Measurements from ENCODE around the gene TBL1XR1.
A peak's percentile ranks its signal among the peaks of the same experiment; 100 is the strongest.

Gene TBL1XR1

GRCh38 chr3:177137774-177138705 lies 59.2 kb downstream of the TBL1XR1 start:
- no peak for DNase-seq

- DNase-seq, result no peak
Observed at GRCh38 chr3:177136741-177137140, 60.5 kb downstream of the TBL1XR1 start.

- DNase-seq, result no peak
Observed at GRCh38 chr3:177135841-177136492, 61.3 kb downstream of the TBL1XR1 start.

DNA sequence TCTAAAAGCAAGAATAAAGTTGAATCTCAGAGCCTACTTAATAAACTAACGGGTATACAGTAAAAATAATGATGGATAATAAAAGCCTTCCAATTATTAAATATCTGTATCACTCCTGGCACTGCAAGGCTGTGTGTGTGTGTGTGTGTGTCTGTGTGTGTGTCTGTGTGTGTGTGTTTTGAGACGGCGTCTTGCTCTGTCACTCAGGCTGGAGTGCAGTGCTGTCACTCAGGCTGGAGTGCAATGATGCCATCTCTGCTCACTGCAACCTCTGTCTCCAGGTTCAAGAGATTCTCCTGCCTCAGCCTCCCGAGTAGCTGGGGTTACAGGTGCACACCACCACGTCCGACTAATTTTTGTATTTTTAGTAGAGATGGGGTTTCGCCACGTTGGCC lies 62.5 kb downstream of the TBL1XR1 start:
- no peak for DNase-seq

DNA sequence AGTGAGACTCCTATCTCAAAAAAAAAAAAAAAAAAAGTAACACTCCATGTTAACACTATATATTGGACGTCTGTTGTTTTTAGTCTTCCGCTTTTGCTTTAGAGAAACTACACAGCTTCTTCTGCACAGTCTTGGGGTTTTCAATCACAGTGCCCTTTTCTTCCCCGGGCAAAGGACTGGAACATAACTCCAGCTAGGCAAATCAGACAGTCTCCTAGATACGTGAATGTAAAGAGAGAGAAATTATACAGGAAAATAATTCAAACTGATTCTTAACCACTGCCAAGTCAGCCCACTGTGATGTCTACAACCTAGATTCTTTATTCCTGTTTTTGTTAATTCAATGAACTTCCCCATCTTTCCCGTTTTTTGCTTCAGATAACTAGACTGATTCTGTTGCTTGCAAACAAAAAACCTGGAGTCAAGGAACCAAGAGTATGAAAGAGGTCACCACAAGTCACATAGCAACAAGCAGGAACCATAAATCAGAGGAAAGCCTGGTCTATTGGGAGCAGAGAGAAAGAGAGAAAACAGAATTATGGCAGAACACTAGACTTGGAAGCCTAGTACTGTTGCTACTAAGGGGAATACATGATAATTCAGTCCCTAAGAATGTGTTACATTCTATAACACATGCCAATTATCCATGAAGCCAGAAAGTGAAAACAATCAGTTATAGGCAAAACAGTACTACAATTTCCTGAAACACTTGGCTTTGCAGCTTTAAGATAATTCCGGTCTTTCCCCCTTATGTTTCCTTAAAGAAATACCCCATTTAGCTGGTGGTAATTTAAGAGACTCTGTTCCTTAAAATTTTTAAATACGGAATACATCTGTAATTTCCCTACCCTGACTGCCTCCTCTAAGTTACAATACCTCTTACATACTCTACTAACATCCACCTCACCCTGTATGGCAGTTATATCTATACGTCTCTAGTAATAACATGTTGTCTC lies 63.1 kb downstream of the TBL1XR1 start:
- DNase-seq, result no peak

DNA sequence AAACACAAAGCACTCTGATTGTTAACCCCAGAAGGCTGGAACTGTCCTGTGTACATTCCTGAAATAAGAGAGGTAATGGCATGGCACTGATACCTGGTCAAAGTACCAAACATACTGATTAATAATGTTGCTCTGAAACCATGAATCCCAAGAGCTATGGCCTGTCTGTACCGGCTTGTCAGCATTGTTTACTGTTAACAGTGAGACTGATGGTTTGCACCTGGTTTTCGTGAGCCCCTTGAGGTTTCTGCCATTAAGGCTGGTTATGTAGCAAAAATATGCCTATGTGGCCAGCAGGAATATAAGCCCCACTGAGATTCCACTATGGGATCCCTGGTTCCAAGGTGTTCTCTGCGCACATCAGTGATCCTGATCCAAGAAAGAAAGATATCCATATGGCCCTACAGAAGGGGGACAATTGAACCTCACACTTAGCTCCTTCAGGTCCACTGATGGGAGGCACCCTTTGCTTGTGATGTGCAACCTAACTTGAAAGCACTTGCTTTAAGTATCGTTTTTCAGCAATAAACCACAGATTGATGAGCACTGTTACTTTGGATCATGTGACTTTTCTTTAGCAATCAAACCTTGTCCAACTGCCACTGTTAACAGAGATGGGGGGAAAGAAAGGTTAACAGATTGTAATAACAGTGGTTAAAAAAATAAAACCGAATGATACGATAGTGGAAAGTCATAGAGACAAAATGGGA lies 65.2 kb downstream of the TBL1XR1 start:
- DNase-seq, result peak; percentile 96

GRCh38 chr3:177127008-177127407 lies 70.3 kb downstream of the TBL1XR1 start:
- no peak for DNase-seq

GRCh38 chr3:177126015-177126773 lies 71.1 kb downstream of the TBL1XR1 start:
- DNase-seq, result no peak

GRCh38 chr3:177124882-177125281 lies 72.4 kb downstream of the TBL1XR1 start:
- no peak for DNase-seq

DNA sequence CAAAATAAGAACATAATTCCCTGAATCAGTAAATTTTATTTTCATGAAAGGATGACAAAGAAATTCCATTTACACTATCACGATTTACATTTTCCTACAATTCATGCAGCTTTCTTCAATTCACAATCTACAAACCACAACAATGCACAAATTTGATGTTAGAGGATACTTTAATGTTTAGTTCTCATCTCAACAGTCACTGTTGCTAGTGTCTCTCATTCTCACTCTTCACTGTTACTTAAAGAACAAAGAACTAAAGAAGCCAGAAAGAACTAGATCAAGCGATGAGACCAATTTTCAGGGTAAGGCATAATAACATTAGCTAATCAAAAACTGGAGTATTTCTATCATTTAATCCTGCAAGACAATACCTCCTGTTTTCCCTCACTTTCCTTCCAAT lies 73.5 kb downstream of the TBL1XR1 start:
- no peak for DNase-seq

DNA sequence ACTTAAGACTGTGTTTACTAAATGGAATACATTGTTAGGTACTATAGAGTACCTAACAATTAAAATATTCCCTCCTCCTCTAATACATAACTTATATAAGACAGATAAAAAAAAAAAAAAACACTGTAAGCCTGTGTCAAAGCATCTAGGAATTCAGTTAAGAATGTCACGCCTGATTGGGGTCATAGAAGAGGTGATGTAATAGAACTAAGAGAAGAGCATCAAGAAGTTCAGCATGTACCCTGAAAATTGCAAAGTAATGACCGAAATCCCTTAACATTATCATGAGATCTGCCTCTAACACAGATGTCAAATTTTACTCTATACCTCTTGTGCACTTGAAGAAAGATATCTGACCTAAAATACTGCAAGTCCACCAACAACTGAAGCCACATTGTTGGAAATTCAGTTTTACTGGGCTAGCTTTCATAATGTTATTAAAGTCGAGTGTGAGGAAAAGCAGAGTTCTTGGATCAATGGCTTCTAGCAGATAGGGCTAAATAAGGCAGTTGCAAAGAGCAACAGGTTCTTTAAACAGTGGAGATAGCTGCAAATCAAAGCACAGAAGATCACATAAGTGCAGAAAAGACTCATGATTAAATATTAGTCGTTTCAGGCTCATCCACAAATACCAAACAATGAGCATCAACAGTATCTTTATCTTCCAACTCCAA lies 75.0 kb downstream of the TBL1XR1 start:
- DNase-seq, result no peak

GRCh38 chr3:177119829-177120228 lies 77.5 kb downstream of the TBL1XR1 start:
- DNase-seq, result no peak

GRCh38 chr3:177114253-177114652 lies 83.0 kb downstream of the TBL1XR1 start:
- DNase-seq, result no peak

GRCh38 chr3:177111541-177111949 lies 85.7 kb downstream of the TBL1XR1 start:
- no peak for DNase-seq

DNA sequence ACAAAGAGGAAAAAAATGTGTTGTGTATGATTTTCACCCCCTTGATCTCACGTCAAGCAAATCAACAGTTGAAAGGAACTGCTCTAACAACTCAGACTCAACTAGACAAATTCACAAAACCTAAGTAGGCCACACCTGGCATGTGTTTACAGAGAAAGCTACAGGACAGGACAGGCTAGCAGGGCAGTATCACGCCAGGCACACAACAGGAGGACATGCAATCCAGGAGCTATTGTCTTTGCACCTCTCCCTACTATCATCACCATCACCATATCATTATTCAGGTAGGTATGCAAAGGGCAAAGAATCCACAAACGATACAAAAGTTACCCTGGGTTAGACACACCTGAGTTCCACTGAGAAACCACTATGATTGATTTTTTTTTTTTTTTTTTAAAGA lies 86.4 kb downstream of the TBL1XR1 start:
- DNase-seq, result no peak

DNA sequence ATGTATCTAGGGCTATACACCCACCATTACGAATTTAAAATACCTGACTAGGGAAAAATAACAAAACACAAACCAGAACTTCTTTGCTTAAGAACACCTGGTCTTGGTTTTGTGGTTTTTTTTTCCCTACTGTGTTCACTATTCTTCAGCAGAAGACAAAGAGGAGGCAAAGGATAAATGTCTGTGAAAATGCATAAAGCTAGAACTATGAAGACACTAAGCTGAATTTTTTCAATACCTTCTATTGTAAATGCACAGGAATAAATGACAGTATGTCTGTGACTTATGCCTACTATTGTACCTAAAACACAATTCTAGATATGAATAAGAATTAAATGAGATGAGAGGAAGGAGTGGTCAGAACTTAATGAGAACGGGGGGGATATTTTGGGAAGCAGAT lies 86.9 kb downstream of the TBL1XR1 start:
- DNase-seq, result no peak

GRCh38 chr3:177109688-177110330 lies 87.5 kb downstream of the TBL1XR1 start:
- DNase-seq, result no peak

DNA sequence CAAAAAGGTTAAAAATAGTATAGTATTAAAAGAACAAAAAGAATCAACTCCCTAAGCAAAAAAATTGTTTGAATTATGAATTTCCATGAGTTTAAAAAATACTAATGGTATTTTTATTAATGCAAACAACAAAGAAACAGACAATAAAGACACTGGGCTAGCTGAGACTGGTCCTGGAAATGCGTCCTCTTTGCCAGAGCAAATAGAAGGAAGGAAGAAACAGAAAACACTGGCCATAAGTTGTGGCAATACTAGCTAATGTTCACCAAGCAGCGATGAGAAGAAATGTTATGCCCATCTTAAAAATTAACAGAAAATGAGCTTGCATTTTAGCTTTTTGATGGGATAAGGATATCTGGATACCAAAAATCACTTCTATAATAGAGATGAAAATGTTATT lies 88.6 kb downstream of the TBL1XR1 start:
- no peak for DNase-seq

DNA sequence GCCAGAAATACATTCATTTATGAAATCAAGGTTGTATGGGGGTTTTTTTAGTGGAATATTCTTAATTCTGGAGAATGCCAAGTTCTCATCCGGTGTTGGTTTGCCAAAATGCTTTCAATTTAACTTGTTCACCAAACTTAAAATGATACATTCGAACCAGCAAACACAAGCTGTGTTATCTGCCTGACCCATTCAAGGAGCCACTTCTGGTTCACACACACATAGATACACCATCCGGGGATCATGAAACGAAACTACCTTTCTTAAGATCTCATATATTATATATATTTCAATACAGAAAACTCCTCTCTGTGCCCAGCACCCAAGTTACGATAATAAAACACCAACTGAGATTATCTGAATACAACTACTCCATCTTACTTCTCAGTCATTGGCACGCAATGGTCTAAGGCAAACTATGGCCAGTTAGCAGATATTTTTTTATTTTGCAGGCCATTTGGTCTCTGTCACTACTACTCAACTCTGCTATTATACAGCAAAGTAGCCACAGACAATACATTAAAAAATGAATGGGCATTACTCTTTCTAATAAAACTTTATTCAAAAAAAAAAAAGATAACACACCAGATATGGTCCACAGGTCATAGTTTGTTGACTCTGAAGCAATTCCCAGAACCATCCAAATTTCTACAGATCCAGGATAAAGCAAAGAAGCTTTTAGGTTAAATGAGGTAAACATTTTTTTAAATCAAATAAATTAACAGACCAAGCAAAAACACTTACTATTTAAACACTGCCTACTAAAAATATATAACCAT lies 89.6 kb downstream of the TBL1XR1 start:
- DNase-seq, result no peak

DNA sequence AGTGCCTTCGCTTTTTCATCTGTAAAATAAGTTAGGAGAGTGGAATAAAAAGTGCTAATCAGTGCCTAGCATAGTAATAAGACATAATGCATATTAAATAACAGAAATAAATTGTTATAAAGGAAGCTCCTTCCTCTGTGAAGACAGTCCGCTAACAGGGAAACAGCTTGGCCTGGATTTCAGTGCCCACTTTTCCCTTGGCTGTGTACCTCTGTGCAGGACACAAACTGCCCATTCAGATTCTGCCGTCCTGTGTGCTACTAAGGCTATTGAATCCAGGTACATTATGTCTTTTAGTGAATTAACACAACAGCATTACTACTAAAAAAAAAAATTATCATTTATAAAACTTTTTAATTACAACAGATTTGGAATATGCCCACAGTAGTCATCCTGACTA lies 90.7 kb downstream of the TBL1XR1 start:
- no peak for DNase-seq

Data from NCI-H2171 (cell line).